ENCODE results near the gene SLC22A3.

SLC22A3 gene

DNA sequence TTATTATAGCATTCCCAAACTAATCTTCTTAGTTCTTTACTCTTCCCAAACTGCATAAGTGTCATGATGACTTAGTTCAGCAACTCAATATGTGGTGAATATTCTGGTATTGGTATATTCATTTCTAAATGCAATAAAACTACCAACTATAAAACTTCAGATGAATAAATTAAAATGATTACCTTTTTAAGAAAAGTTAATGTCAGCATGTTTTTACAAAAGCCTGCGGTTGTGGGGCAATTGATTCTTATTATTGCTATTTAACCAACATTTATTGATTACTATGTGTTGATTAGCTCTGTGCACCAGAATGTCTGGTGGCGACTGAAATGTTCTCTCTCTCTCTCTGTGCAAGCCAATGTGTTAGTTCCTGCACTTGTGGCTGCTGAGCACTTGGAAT, 5.0 kb upstream of the SLC22A3 start:
- H3K27me3 ChIP-seq (ENCODE audit: control insufficient read depth, insufficient read depth, low read length): peaks cover 4% of the 10 kb centered on the region
- H3K9me3 ChIP-seq (ENCODE audit: control insufficient read depth, low read length): no peaks in the 10 kb centered on the region
- H3K36me3 ChIP-seq (ENCODE audit: control insufficient read depth, insufficient read depth, low read length): no peaks in the 10 kb centered on the region
- H3K9ac ChIP-seq (ENCODE audit: low read length): no peak overlapping the region
- H3K4me3 ChIP-seq (ENCODE audit: low read length): no peak overlapping the region
- no peaks in the 10 kb centered on the region for H3K4me1 ChIP-seq (ENCODE audit: control insufficient read depth, insufficient read depth, low read length)

DNA sequence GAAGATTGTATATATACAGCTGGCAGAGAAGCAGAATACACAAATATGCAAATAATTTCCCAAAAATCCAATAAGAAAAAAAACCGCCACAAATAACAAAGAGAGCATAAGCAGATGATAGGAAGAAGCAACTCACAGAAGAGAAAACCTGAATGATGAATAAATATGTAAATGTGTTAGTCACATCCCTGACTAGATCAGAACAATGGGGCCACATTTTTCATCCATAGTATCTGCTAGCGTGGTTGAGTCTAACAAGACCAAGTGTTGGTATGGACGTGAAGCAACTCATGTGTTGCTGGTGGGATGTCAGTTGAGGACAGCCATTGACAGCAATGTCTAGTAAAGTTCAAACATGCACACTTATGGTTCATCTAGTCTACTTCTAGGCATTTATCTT, 3.9 kb upstream of the SLC22A3 start:
- Histone ChIP-seq H3K9me3 (ENCODE audit: control insufficient read depth, low read length) (no peaks in the 10 kb centered on the region), H3K36me3 (ENCODE audit: control insufficient read depth, insufficient read depth, low read length) (no peaks in the 10 kb centered on the region), H3K4me3 (ENCODE audit: low read length) (no peak overlapping the region), H3K27me3 (ENCODE audit: control insufficient read depth, insufficient read depth, low read length) (peaks cover 9% of the 10 kb centered on the region), H3K4me1 (ENCODE audit: control insufficient read depth, insufficient read depth, low read length) (peaks cover 4% of the 10 kb centered on the region), H3K9ac (ENCODE audit: low read length) (no peak overlapping the region)

- H3K36me3 ChIP-seq (ENCODE audit: control insufficient read depth, insufficient read depth, low read length): no peaks in the 10 kb centered on the region
Observed at GRCh38 chr6:160347259-160348222, 637 bp upstream of the SLC22A3 start.

DNA sequence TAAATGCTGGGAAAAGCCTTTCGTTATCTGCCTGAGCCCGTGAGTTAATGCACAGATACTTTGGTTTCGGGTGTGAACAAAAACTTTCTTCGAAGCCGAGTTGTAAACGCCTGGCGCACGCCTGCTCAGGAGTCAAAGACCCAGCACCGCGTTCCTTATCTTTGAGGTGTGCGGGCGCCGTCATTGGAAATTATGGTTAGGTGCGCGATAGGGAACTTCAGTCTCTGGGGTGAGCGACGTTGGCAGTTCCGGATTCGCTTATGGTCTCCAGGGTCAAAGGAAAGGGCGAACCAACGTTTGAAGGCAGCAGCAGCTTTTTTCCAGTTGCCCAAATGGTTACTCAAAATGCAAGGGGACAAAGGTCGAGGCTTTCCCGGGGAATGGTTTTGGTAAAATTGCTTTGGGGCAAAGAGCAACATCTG, 853 bp downstream of the SLC22A3 start:
- Histone ChIP-seq H3K9me3 (ENCODE audit: control insufficient read depth, low read length) (no peaks in the 10 kb centered on the region), H3K9ac (ENCODE audit: low read length) (peak overlapping the region; percentile 62), H3K4me3 (ENCODE audit: low read length) (peak overlapping the region; percentile 50), H3K4me1 (ENCODE audit: control insufficient read depth, insufficient read depth, low read length) (peaks cover 14% of the 10 kb centered on the region), H3K36me3 (ENCODE audit: control insufficient read depth, insufficient read depth, low read length) (no peaks in the 10 kb centered on the region), H3K27me3 (ENCODE audit: control insufficient read depth, insufficient read depth, low read length) (peaks cover 9% of the 10 kb centered on the region)

More at GRCh38 chr6:160347259-160348222, 637 bp upstream of the SLC22A3 start:
- peaks cover 14% of the 10 kb centered on the region for H3K4me1 ChIP-seq (ENCODE audit: control insufficient read depth, insufficient read depth, low read length)
- H3K27me3 ChIP-seq (ENCODE audit: control insufficient read depth, insufficient read depth, low read length): peaks cover 9% of the 10 kb centered on the region
- no peaks in the 10 kb centered on the region for H3K9me3 ChIP-seq (ENCODE audit: control insufficient read depth, low read length)
- no peak overlapping the region for H3K4me3 ChIP-seq (ENCODE audit: low read length)
- no peak overlapping the region for H3K9ac ChIP-seq (ENCODE audit: low read length)

GRCh38 chr6:160349814-160350350, 1.7 kb downstream of the SLC22A3 start:
- Histone ChIP-seq H3K9ac (ENCODE audit: low read length) (no peak overlapping the region), H3K4me3 (ENCODE audit: low read length) (no peak overlapping the region)

GRCh38 chr6:160353950-160354496, 5.8 kb downstream of the SLC22A3 start:
- H3K9ac ChIP-seq (ENCODE audit: low read length): no peak overlapping the region
- peaks cover 31% of the 10 kb centered on the region for H3K4me1 ChIP-seq (ENCODE audit: control insufficient read depth, insufficient read depth, low read length)
- H3K27me3 ChIP-seq (ENCODE audit: control insufficient read depth, insufficient read depth, low read length): peaks cover under 1% of the 10 kb centered on the region
- H3K36me3 ChIP-seq (ENCODE audit: control insufficient read depth, insufficient read depth, low read length): no peaks in the 10 kb centered on the region
- no peak overlapping the region for H3K4me3 ChIP-seq (ENCODE audit: low read length)
- H3K9me3 ChIP-seq (ENCODE audit: control insufficient read depth, low read length): no peaks in the 10 kb centered on the region

More at GRCh38 chr6:160349814-160350350, 1.7 kb downstream of the SLC22A3 start:
- no peaks in the 10 kb centered on the region for H3K36me3 ChIP-seq (ENCODE audit: control insufficient read depth, insufficient read depth, low read length)
- H3K9me3 ChIP-seq (ENCODE audit: control insufficient read depth, low read length): no peaks in the 10 kb centered on the region
- peaks cover 9% of the 10 kb centered on the region for H3K27me3 ChIP-seq (ENCODE audit: control insufficient read depth, insufficient read depth, low read length)
- peaks cover 17% of the 10 kb centered on the region for H3K4me1 ChIP-seq (ENCODE audit: control insufficient read depth, insufficient read depth, low read length)

- Histone ChIP-seq H3K9ac (ENCODE audit: low read length) (no peak overlapping the region), H3K27me3 (ENCODE audit: control insufficient read depth, insufficient read depth, low read length) (no peaks in the 10 kb centered on the region), H3K9me3 (ENCODE audit: control insufficient read depth, low read length) (no peaks in the 10 kb centered on the region), H3K4me1 (ENCODE audit: control insufficient read depth, insufficient read depth, low read length) (peaks cover 22% of the 10 kb centered on the region), H3K36me3 (ENCODE audit: control insufficient read depth, insufficient read depth, low read length) (no peaks in the 10 kb centered on the region), H3K4me3 (ENCODE audit: low read length) (no peak overlapping the region)
Observed at GRCh38 chr6:160355001-160355400, 6.8 kb downstream of the SLC22A3 start.

GRCh38 chr6:160356074-160356744, 8.0 kb downstream of the SLC22A3 start:
- H3K4me1 ChIP-seq (ENCODE audit: control insufficient read depth, insufficient read depth, low read length): peaks cover 19% of the 10 kb centered on the region

DNA sequence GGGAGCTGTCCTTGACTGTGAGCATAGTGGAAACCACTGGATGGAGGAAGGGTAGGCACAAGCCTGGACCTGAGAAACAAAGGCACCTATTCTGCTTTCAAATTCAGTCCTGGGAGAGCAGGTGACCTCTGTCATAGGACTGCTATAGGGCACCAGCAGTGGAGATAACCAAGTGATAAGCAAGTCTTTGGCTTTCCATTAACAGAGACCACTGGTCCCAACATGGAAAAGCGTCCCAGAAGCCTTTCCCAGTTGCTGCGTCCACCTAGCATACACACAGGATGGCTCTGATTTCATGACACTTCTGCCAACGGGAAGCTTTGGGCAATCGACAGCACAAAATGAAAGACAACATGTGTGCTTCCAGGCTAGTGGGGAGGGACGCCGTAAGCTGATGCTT, 8.9 kb downstream of the SLC22A3 start:
- Histone ChIP-seq H3K4me3 (ENCODE audit: low read length) (no peak overlapping the region), H3K9ac (ENCODE audit: low read length) (no peak overlapping the region)

More at GRCh38 chr6:160356074-160356744, 8.0 kb downstream of the SLC22A3 start:
- no peak overlapping the region for H3K9ac ChIP-seq (ENCODE audit: low read length)
- H3K36me3 ChIP-seq (ENCODE audit: control insufficient read depth, insufficient read depth, low read length): no peaks in the 10 kb centered on the region
- no peak overlapping the region for H3K4me3 ChIP-seq (ENCODE audit: low read length)
- no peaks in the 10 kb centered on the region for H3K9me3 ChIP-seq (ENCODE audit: control insufficient read depth, low read length)
- no peaks in the 10 kb centered on the region for H3K27me3 ChIP-seq (ENCODE audit: control insufficient read depth, insufficient read depth, low read length)

DNA sequence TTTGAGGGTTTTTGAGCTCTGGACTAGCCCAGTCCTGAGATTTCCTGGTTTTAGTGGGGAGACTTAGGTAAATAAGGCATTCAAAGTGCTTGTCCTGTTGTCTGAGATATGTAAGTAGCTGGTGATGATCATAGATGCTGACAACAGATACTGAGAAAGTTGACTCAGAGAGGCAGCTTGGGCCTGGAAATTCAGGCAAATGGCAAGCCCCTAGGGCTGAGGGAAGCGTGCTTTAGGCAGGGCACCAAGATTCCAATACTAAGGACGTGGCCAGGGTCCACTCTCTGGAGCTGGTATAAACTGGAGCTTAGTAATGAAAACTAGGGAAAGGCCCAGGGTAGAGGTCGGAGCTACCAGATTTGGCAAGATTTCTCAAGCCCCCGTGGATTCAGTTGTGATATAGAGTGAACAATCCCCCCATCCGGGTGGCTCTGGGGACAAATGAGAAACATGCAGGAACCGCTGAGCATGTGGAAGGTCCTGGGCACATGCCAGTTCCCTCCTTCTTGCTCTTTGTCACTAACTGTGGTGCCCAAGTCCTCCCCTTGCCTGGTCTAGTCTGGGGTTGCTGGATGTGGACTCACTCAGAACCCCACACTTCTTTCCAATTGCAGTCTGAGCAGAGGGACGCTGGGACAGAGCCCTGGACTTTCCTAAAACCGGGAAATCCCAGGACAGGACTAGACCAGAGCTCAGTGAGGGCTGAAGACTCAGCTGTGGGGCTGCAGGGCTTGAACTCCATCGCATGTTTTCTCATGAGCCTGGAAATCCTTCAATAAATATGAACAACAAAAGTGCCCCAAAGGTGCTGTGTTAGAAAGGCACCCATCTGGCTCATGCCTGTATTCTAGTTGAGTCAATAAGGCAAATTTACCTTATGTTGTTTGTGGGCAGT, 10.3 kb downstream of the SLC22A3 start:
- no peaks in the 10 kb centered on the region for H3K9me3 ChIP-seq (ENCODE audit: control insufficient read depth, low read length)
- H3K9ac ChIP-seq (ENCODE audit: low read length): no peak overlapping the region
- H3K27me3 ChIP-seq (ENCODE audit: control insufficient read depth, insufficient read depth, low read length): no peaks in the 10 kb centered on the region
- peaks cover 19% of the 10 kb centered on the region for H3K4me1 ChIP-seq (ENCODE audit: control insufficient read depth, insufficient read depth, low read length)
- no peaks in the 10 kb centered on the region for H3K36me3 ChIP-seq (ENCODE audit: control insufficient read depth, insufficient read depth, low read length)
- no peak overlapping the region for H3K4me3 ChIP-seq (ENCODE audit: low read length)

More for the DNA sequence above, 8.9 kb downstream of the SLC22A3 start:
- no peaks in the 10 kb centered on the region for H3K9me3 ChIP-seq (ENCODE audit: control insufficient read depth, low read length)
- H3K4me1 ChIP-seq (ENCODE audit: control insufficient read depth, insufficient read depth, low read length): peaks cover 19% of the 10 kb centered on the region
- H3K36me3 ChIP-seq (ENCODE audit: control insufficient read depth, insufficient read depth, low read length): no peaks in the 10 kb centered on the region
- H3K27me3 ChIP-seq (ENCODE audit: control insufficient read depth, insufficient read depth, low read length): no peaks in the 10 kb centered on the region

- H3K9ac ChIP-seq (ENCODE audit: low read length): no peak overlapping the region
- H3K4me1 ChIP-seq (ENCODE audit: control insufficient read depth, insufficient read depth, low read length): peaks cover 19% of the 10 kb centered on the region
- H3K4me3 ChIP-seq (ENCODE audit: low read length): no peak overlapping the region
- H3K9me3 ChIP-seq (ENCODE audit: control insufficient read depth, low read length): no peaks in the 10 kb centered on the region
- H3K36me3 ChIP-seq (ENCODE audit: control insufficient read depth, insufficient read depth, low read length): no peaks in the 10 kb centered on the region
- H3K27me3 ChIP-seq (ENCODE audit: control insufficient read depth, insufficient read depth, low read length): no peaks in the 10 kb centered on the region
Observed at GRCh38 chr6:160360955-160361354, 12.8 kb downstream of the SLC22A3 start.

Data from mucosa of stomach (tissue), 1 donor.